Activated gamma-delta T cell treated with anti-CD3 and anti-CD28 coated beads, Interleukin-2, amount 50 U/mL, for 16 hours (primary cell): Measurements from ENCODE around the gene BOK.

Experiments
- DNase-seq: peaks from one replicate; pipeline ENCODE4 v3.0.0-alpha.2; 2020; ENCODE audit warnings: low read depth

BOK gene

GRCh38 chr2:241538838-241539615 is 19.5 kb upstream of the BOK start:
- no peak for DNase-seq

- DNase-seq: no peak
Observed at GRCh38 chr2:241539616-241540374, 18.8 kb upstream of the BOK start.

GRCh38 chr2:241540401-241540770 is 18.2 kb upstream of the BOK start:
- DNase-seq: no peak

- DNase-seq: peak; percentile 38
Observed at GRCh38 chr2:241540771-241541561, 17.6 kb upstream of the BOK start.

- no peak for DNase-seq
Observed at GRCh38 chr2:241541564-241542277, 16.8 kb upstream of the BOK start.

GRCh38 chr2:241542278-241542605 is 16.3 kb upstream of the BOK start:
- DNase-seq: no peak

- no peak for DNase-seq
Observed at GRCh38 chr2:241545106-241545505, 13.4 kb upstream of the BOK start.

- no peak for DNase-seq
Observed at GRCh38 chr2:241545523-241546473, 12.7 kb upstream of the BOK start.

- DNase-seq: no peak
Observed at GRCh38 chr2:241546771-241547498, 11.6 kb upstream of the BOK start.

GRCh38 chr2:241547781-241548450 is 10.6 kb upstream of the BOK start:
- no peak for DNase-seq

GRCh38 chr2:241548451-241548835 is 10.1 kb upstream of the BOK start:
- DNase-seq: no peak

- DNase-seq: no peak
Observed at GRCh38 chr2:241550616-241551580, 7.6 kb upstream of the BOK start.

GRCh38 chr2:241551599-241551997 is 6.9 kb upstream of the BOK start:
- DNase-seq: no peak

- DNase-seq: no peak
Observed at GRCh38 chr2:241551998-241552737, 6.4 kb upstream of the BOK start.

GRCh38 chr2:241553512-241553830 is 5.1 kb upstream of the BOK start:
- DNase-seq: no peak

- DNase-seq: no peak
Observed at GRCh38 chr2:241553981-241554380, 4.6 kb upstream of the BOK start.

- no peak for DNase-seq
Observed at GRCh38 chr2:241554610-241555322, 3.8 kb upstream of the BOK start.
